Upper lobe of left lung (tissue), 4 donors: Measurements from ENCODE around the gene SLC66A2.

Experiments used
- EP300 ChIP-seq, 4 donors: sonication (generic); formaldehyde crosslinking; IDR thresholded peaks; one replicate each; pipeline ENCODE4 v1.5.1; 2017; ENCODE audit warnings: antibody characterized with exemption in 4 of 4, control low read depth in 2 of 4
- POLR2A ChIP-seq, 4 donors: fragments of 450-650 bp; IDR thresholded peaks; one replicate each; pipeline ENCODE4 v1.5.1; 2016 to 2017; ENCODE audit warnings: antibody characterized with exemption in 4 of 4, mild to moderate bottlenecking in 2 of 4
- TF ChIP-seq, protein P1 (sequence below), 6 experiments: fragments of 450-650 bp in 4 of 6; fragments of 200-600 bp in 2 of 6; sonication (generic) in 2 of 6; IDR thresholded peaks; one replicate each; pipeline ENCODE4 v1.5.1; 2016 to 2019; ENCODE audit warnings: antibody characterized with exemption in 6 of 6

DNA sequence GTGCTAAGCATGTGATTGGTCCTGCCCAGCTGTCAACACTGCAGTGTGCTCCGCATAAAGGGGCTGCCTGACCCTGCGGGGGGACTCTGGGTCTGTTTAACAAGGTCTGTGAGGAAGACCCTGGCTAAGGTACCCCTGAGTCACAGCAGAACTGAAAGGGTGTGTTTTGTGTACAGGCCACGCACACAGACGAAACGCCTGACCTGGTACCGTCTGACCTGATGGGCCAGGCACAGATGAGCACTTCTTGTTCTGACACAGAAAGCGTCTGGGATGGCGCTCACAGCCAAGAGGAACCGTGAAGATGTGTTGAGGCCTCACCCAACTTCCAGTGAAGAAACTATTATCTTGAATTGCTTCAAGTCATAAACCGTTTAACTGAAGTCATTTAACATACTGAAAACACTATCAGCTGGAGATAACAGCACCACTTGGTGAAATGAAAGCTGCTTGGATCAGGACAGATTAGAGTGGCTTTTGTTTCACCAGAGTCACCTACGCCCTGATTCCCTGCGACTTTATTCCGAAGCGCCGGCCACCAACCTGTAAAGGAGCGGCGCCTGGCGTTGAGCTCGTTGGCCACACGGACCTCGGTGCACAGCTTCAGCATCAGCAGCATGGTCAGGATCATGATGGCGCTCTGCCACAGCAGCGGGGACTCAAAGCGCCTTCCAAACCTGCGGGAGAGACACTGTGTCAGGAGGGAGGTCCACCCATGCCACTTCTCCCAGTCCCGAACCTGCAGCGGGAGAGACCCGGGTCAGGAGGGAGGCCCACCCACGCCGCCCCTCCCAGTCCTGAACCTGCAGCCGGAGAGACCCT, 8.5 kb downstream of the SLC66A2 start:
- TF ChIP-seq, protein P1, sequence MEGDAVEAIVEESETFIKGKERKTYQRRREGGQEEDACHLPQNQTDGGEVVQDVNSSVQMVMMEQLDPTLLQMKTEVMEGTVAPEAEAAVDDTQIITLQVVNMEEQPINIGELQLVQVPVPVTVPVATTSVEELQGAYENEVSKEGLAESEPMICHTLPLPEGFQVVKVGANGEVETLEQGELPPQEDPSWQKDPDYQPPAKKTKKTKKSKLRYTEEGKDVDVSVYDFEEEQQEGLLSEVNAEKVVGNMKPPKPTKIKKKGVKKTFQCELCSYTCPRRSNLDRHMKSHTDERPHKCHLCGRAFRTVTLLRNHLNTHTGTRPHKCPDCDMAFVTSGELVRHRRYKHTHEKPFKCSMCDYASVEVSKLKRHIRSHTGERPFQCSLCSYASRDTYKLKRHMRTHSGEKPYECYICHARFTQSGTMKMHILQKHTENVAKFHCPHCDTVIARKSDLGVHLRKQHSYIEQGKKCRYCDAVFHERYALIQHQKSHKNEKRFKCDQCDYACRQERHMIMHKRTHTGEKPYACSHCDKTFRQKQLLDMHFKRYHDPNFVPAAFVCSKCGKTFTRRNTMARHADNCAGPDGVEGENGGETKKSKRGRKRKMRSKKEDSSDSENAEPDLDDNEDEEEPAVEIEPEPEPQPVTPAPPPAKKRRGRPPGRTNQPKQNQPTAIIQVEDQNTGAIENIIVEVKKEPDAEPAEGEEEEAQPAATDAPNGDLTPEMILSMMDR (IDR thresholded peaks at IDR 0.05) = no peak
- TF ChIP-seq EP300 (IDR thresholded peaks at IDR 0.05) (no peak), POLR2A (IDR thresholded peaks at IDR 0.05) (no peak)
